Prostate gland (tissue), 2 donors: ENCODE measurements around the gene TPD52L2.

ENCODE experiments used
- CTCF ChIP-seq, 4 experiments: fragments of 200-600 bp in 2 of 4; fragments of 450-650 bp in 2 of 4; sonication (generic) in 2 of 4; IDR thresholded peaks; 1 replicate in 3 of 4; 2 replicates in 1 of 4; pipeline ENCODE4 v1.5.1; 2016 to 2019; ENCODE audit warnings: antibody characterized with exemption in 4 of 4, mild to moderate bottlenecking in 2 of 4, moderate library complexity in 2 of 4
- POLR2A ChIP-seq: fragments of 450-650 bp; IDR thresholded peaks from one replicate; pipeline ENCODE4 v1.6.1; 2016; ENCODE audit warnings: antibody characterized with exemption, mild to moderate bottlenecking

- TF ChIP-seq CTCF (IDR thresholded peaks at IDR 0.05) (no peak), POLR2A (no peak)
These were observed 12.8 kb downstream of the TPD52L2 start for GRCh38 chr20:63877755-63878470.
